H1 (cell line): Measurements from ENCODE around the gene CAMK1G. TPM values are rescaled to one million over a fixed set of nuclear protein-coding genes. Genes with fewer than 3 reads are reported as not detected.

Experiments used
- CTCF ChIA-PET: fragments of 300-600 bp; sonication (Branson Sonifier 250); formaldehyde crosslinking; loops from one replicate; lab custom pipeline; 2021; ENCODE audit not compliant: partially characterized antibody; lab: Charles Lee
- POLR2A ChIA-PET: fragments of 300-600 bp; sonication (Branson Sonifier 250); formaldehyde crosslinking; loops from one replicate; lab custom pipeline; 2021; ENCODE audit warnings: inconsistent platforms; ENCODE audit not compliant: partially characterized antibody; lab: Charles Lee
- DNase-seq, 2 experiments: peaks; one replicate each; pipeline versions ENCODE4 v3.0.0 to v3.0.0-alpha.2; 2010 to 2022; ENCODE audit warnings: low spot score in 2 of 2, low read depth in 1 of 2, mixed read lengths in 1 of 2
- FAIRE-seq: peaks from 2 replicates; lab custom pipeline; 2011; peaks lifted over from hg19 to GRCh38; lab: Jason Lieb, UNC
- H2AFZ ChIP-seq: 2 replicates; pipeline ENCODE4 v1.8.1; 2012; ENCODE audit warnings: low read length, inconsistent platforms
- H2AK5ac ChIP-seq: 2 replicates; pipeline ENCODE4 v1.6.1; 2013; ENCODE audit warnings: low read depth, low read length
- H2BK120ac ChIP-seq: replicated peaks from 2 replicates; pipeline ENCODE3; 2013; ENCODE audit warnings: low read depth, low read length, inconsistent platforms
- H2BK12ac ChIP-seq: 2 replicates; pipeline ENCODE4 v1.6.1; 2013; ENCODE audit warnings: low read depth, low read length
- H2BK15ac ChIP-seq: 2 replicates; pipeline ENCODE4 v1.6.1; 2013; ENCODE audit warnings: low read length
- H2BK20ac ChIP-seq: 2 replicates; pipeline ENCODE4 v1.6.1; 2013; ENCODE audit warnings: low read length
- H2BK5ac ChIP-seq: 2 replicates; pipeline ENCODE4 v1.6.1; 2013; ENCODE audit warnings: low read depth, low read length
- H3K14ac ChIP-seq: 2 replicates; pipeline ENCODE4 v1.6.1; 2013; ENCODE audit warnings: inconsistent platforms; ENCODE audit not compliant: insufficient read length
- H3K18ac ChIP-seq: 2 replicates; pipeline ENCODE4 v1.6.1; 2013; ENCODE audit warnings: low read length; ENCODE audit errors: extremely low read depth
- H3K23ac ChIP-seq: 2 replicates; pipeline ENCODE4 v1.6.1; 2013; ENCODE audit warnings: inconsistent platforms; ENCODE audit not compliant: insufficient read length
- H3K23me2 ChIP-seq: 2 replicates; pipeline ENCODE4 v1.6.1; 2013; ENCODE audit warnings: low read depth, low read length
- H3K27ac ChIP-seq: 2 replicates; pipeline ENCODE4 v1.6.1; 2011; ENCODE audit warnings: low read depth, low read length, inconsistent platforms
- H3K27me3 ChIP-seq, 4 experiments: replicated peaks in 1 of 4; 1 replicate in 1 of 4; 2 replicates in 3 of 4; pipeline versions ENCODE4 v1.6.1 to v1.8.1; 2011 to 2013; ENCODE audit warnings: low read length in 3 of 4, mild to moderate bottlenecking in 3 of 4, inconsistent platforms in 2 of 4, mixed read lengths in 2 of 4, moderate library complexity in 1 of 4; ENCODE audit not compliant: control insufficient read depth in 3 of 4, insufficient read depth in 3 of 4; ENCODE audit errors: extremely low read depth in 1 of 4
- H3K36me3 ChIP-seq, 4 experiments: 2 replicates each; pipeline versions ENCODE4 v1.6.1 to v1.8.1; 2011 to 2013; ENCODE audit warnings: mild to moderate bottlenecking in 4 of 4, low read length in 3 of 4, moderate library complexity in 2 of 4, control low read depth in 1 of 4, inconsistent platforms in 1 of 4; ENCODE audit not compliant: insufficient read depth in 4 of 4, control insufficient read depth in 2 of 4
- H3K4ac ChIP-seq: replicated peaks from 2 replicates; pipeline ENCODE3; 2013; ENCODE audit warnings: low read length, low read depth, mixed read lengths, inconsistent platforms; ENCODE audit not compliant: insufficient read length
- H3K4me1 ChIP-seq, 4 experiments: replicated peaks in 1 of 4; 1 replicate in 1 of 4; 2 replicates in 3 of 4; pipeline versions ENCODE4 v1.6.1 to v1.8.1; 2011 to 2013; ENCODE audit warnings: low read length in 3 of 4, inconsistent platforms in 2 of 4, mixed read lengths in 1 of 4; ENCODE audit not compliant: insufficient read depth in 4 of 4, control insufficient read depth in 3 of 4
- H3K4me2 ChIP-seq, 2 experiments: 2 replicates each; pipeline versions ENCODE4 v1.6.1 to v1.8.1; 2011 to 2013; ENCODE audit warnings: low read depth in 2 of 2, low read length in 2 of 2, control low read depth in 1 of 2, inconsistent platforms in 1 of 2, mild to moderate bottlenecking in 1 of 2; ENCODE audit not compliant: insufficient read depth in 1 of 2
- H3K4me3 ChIP-seq, 4 experiments: fragments of 200-600, 300-600 bp in 1 of 4; sonication (generic), shearing (Covaris generic), sonication (Bioruptor Twin) in 1 of 4; 2 replicates each; pipeline versions ENCODE4 v1.5.1 to v1.8.1; 2011 to 2016; ENCODE audit warnings: low read length in 4 of 4, low read depth in 3 of 4, control low read depth in 2 of 4, inconsistent platforms in 2 of 4, mild to moderate bottlenecking in 2 of 4, mixed read lengths in 1 of 4, moderate library complexity in 1 of 4; ENCODE audit not compliant: insufficient read depth in 2 of 4; ENCODE audit errors: extremely low read depth in 1 of 4
- H3K56ac ChIP-seq: replicated peaks from 2 replicates; pipeline ENCODE3; 2013; ENCODE audit warnings: low read depth, mild to moderate bottlenecking, mixed read lengths, low read length, inconsistent platforms; ENCODE audit not compliant: insufficient read length
- H3K79me1 ChIP-seq: 2 replicates; pipeline ENCODE4 v1.6.1; 2013; ENCODE audit warnings: low read depth, low read length, control low read depth
- H3K79me2 ChIP-seq, 2 experiments: 2 replicates each; pipeline versions ENCODE4 v1.6.1 to v1.8.1; 2012 to 2013; ENCODE audit warnings: low read length in 2 of 2, mild to moderate bottlenecking in 2 of 2, inconsistent platforms in 1 of 2; ENCODE audit not compliant: insufficient read depth in 2 of 2, control insufficient read depth in 1 of 2
- H3K9ac ChIP-seq, 4 experiments: replicated peaks in 1 of 4; 1 replicate in 1 of 4; 2 replicates in 3 of 4; pipeline versions ENCODE4 v1.6.1 to v1.8.1; 2011 to 2013; ENCODE audit warnings: low read depth in 3 of 4, low read length in 3 of 4, control low read depth in 2 of 4, mild to moderate bottlenecking in 2 of 4, moderate library complexity in 2 of 4, inconsistent platforms in 1 of 4; ENCODE audit errors: extremely low read depth in 1 of 4
- H3K9me3 ChIP-seq, 2 experiments: 2 replicates each; pipeline versions ENCODE4 v1.6.1 to v1.8.1; 2012 to 2013; ENCODE audit warnings: mild to moderate bottlenecking in 2 of 2, moderate library complexity in 2 of 2, control low read depth in 1 of 2, inconsistent platforms in 1 of 2, low read depth in 1 of 2, low read length in 1 of 2, mixed read lengths in 1 of 2; ENCODE audit not compliant: insufficient read depth in 2 of 2
- H4K20me1 ChIP-seq, 2 experiments: replicated peaks in 1 of 2; 2 replicates each; pipeline versions ENCODE3 to v1.8.1; 2011 to 2013; ENCODE audit warnings: inconsistent platforms in 2 of 2, low read length in 2 of 2, mild to moderate bottlenecking in 1 of 2; ENCODE audit not compliant: insufficient read depth in 2 of 2, control insufficient read depth in 1 of 2
- H4K5ac ChIP-seq: 2 replicates; pipeline ENCODE4 v1.6.1; 2013; ENCODE audit warnings: low read length, low read depth, mixed read lengths, inconsistent platforms; ENCODE audit not compliant: insufficient read length
- H4K8ac ChIP-seq: 2 replicates; pipeline ENCODE4 v1.8.0; 2013; ENCODE audit warnings: mild to moderate bottlenecking, moderate library complexity, low read length, inconsistent platforms; ENCODE audit not compliant: insufficient read depth; ENCODE audit errors: extremely low read depth
- H4K91ac ChIP-seq: replicated peaks from 2 replicates; pipeline ENCODE3; 2013; ENCODE audit warnings: low read length, mixed read lengths, inconsistent platforms; ENCODE audit not compliant: insufficient read length
- ASH2L ChIP-seq: fragments of 200-600, 300-600 bp; sonication (generic); IDR thresholded peaks from one replicate; pipeline ENCODE4 v1.7.1; 2017; ENCODE audit warnings: low read length
- E2F6 ChIP-seq: IDR thresholded peaks from 2 replicates; pipeline ENCODE4 v1.6.1; 2012; ENCODE audit warnings: inconsistent platforms
- KDM1A ChIP-seq: fragments of 200-600, 300-600 bp; sonication (generic); IDR thresholded peaks from 2 replicates; pipeline ENCODE4 v1.7.1; 2016; ENCODE audit warnings: mild to moderate bottlenecking, low read length, borderline replicate concordance
- KDM4A ChIP-seq: IDR thresholded peaks from one replicate; pipeline ENCODE4 v1.7.1; 2012; ENCODE audit warnings: low read depth, mild to moderate bottlenecking, moderate library complexity, low read length, inconsistent platforms; ENCODE audit not compliant: severe bottlenecking
- MAX ChIP-seq: IDR thresholded peaks from 2 replicates; pipeline ENCODE4 v1.6.1; 2012; ENCODE audit warnings: inconsistent platforms
- SUZ12 ChIP-seq: fragments of 200-600 bp; sonication (generic); IDR thresholded peaks from 2 replicates; pipeline ENCODE4 v1.6.1; 2012; ENCODE audit warnings: mild to moderate bottlenecking, inconsistent platforms, low read length, moderate library complexity, mixed read lengths
- TAF1 ChIP-seq: IDR thresholded peaks from 2 replicates; pipeline ENCODE4 v1.6.1; 2011; ENCODE audit warnings: mild to moderate bottlenecking, low read depth, low read length
- TBP ChIP-seq: IDR thresholded peaks from 2 replicates; pipeline ENCODE4 v1.6.1; 2011; ENCODE audit warnings: low read depth, low read length, improper control_type of control experiment
- WGBS, 2 experiments: shearing (Covaris generic) in 1 of 2; methylation state at CpG; one replicate each; pipeline versions ENCODE4 v1.1.6 to v1.1.7; 2013 to 2015; ENCODE audit warnings: low lambda C conversion rate in 2 of 2, mixed read lengths in 2 of 2, inconsistent platforms in 1 of 2, low coverage in 1 of 2, missing lambda C conversion rate in 1 of 2; ENCODE audit not compliant: insufficient replicate concordance in 2 of 2, insufficient coverage in 1 of 2, insufficient read length in 1 of 2; ENCODE audit errors: extremely low coverage in 1 of 2, missing lambda C conversion rate in 1 of 2; 5-methylcytosine and 5-hydroxymethylcytosine counted together
- polyA plus RNA-seq, 7 experiments: library from polyadenylated mRNA; depleted of rRNA in 3 of 7; stranded (reverse) in 5 of 7; unstranded in 2 of 7; fragments of >200 nt in 5 of 7; fragments of 200-250 nt in 2 of 7; gene quantifications; 1 replicate in 5 of 7; 2 replicates in 1 of 7; 4 replicates in 1 of 7; pipeline versions ENCODE4 v1.2.1 to v1.2.3, GENCODE V29; 2011 to 2013; ENCODE audit warnings: missing spikeins in 2 of 7, mixed read lengths in 2 of 7
- total RNA-seq: library from RNA; stranded (reverse); fragmentation: NEBNext Ultra II Directional; extraction: Animal tissue kit (Norgen Biotek cat#: 25700); gene quantifications from 2 replicates; pipeline ENCODE4 v1.2.1, GENCODE V29; 2021

CAMK1G gene
- total and polyA plus RNA-seq, 2 of the 8 experiments (the other 6 are each of a cell fraction or from before 2014, with no cell fraction given), result 1.00 to 1.0 TPM

GRCh38 chr1:209585672-209586071, 2.2 kb downstream of the CAMK1G start:
- Histone ChIP-seq H3K9ac (no peak overlapping the region; a peak in 1 of 7 replicates), H2BK20ac (no peak overlapping the region), H3K79me1 (no peaks in the 10 kb centered on the region), H3K23me2 (no peaks in the 10 kb centered on the region; the same call in 1 of the 2 replicates), H2BK12ac (peak overlapping the region; percentile 77; the same call in 1 of the 2 replicates), H3K23ac (no peak overlapping the region), H3K9me3 (no peaks in the 10 kb centered on the region), H3K4me1 (peaks cover 0 to 14% (median 9%) of the 10 kb centered on the region in 4 experiments; a peak in 5 of 7 replicates), H3K56ac (no peak overlapping the region), H4K91ac (no peak overlapping the region), H2BK120ac (no peak overlapping the region), H2AFZ (peak overlapping the region; percentile 77), H3K14ac (no peak overlapping the region), H2AK5ac (no peak overlapping the region), H3K4ac (no peak overlapping the region), H2BK5ac (no peak overlapping the region; the same call in 1 of the 2 replicates), H3K18ac (no peak overlapping the region), H4K20me1 (no peaks in the 10 kb centered on the region), H3K4me3 (peak overlapping the region; percentile 22 to 45 (median 38); a peak in 7 of 8 replicates), H3K36me3 (no peaks in the 10 kb centered on the region), H4K8ac (no peak overlapping the region; the same call in 1 of the 2 replicates), H4K5ac (no peak overlapping the region), H3K27me3 (peaks cover 0 to 27% (median 17%) of the 10 kb centered on the region in 4 experiments; a peak in 6 of 7 replicates), H3K27ac (no peak overlapping the region), H2BK15ac (0 out of 2 replicates have a peak overlapping the region, but pooled peaks have one; percentile 50), H3K79me2 (no peaks in the 10 kb centered on the region), H3K4me2 (peak overlapping the region; percentile 64 to 82)
- 9% methylated on average over 21 of the region's 23 CpGs; no CpG with 5 or more reads in 1 of the 2 experiments for WGBS, 2 experiments
- DNase-seq (peak in 1 of 2 experiments; percentile 66), FAIRE-seq (no peak)
- ChIA-PET CTCF (interaction anchor here (0.6 to 27.8 kb wide), 10 partner anchors 10 to 164 kb away, joined by 3 to 636 read pairs (median 4); no protein-coding TSS in a partner anchor), POLR2A (no interaction called here)
- TF ChIP-seq TBP (peak; percentile 33; the same call in 1 of the 2 replicates), KDM1A (no peak), MAX (peak; percentile 85), E2F6 (peak; percentile 62), SUZ12 (peak; percentile 22; the same call in 1 of the 2 replicates), KDM4A (peak; percentile 34), ASH2L (no peak), TAF1 (peak; percentile 32; the same call in 1 of the 2 replicates)
